C4-2B (cell line): ENCODE results near the gene DCP1B.

Source experiments
- CTCF ChIP-seq: fragments of 450-650 bp; conservative IDR thresholded peaks from 2 replicates; pipeline ENCODE4 v1.5.1; 2017; ENCODE audit warnings: mild to moderate bottlenecking
- ZFX ChIP-seq: fragments of 450-650 bp; IDR thresholded peaks from 2 replicates; pipeline ENCODE4 v1.6.1; 2017

GRCh38 chr12:1946296-1946695 lies 58.0 kb downstream of the DCP1B start:
- TF ChIP-seq CTCF (no peak), ZFX (no peak)
